HG03521 (cell line): ENCODE data around the gene ZNF324.

Source experiments
- ATAC-seq: cut with Tn5 transposase; IDR thresholded peaks from one replicate; pipeline ENCODE4 v1.9.1; 2021; ENCODE audit warnings: mild to moderate bottlenecking, moderate library complexity; ENCODE audit not compliant: unreplicated experiment

The ZNF324 gene

GRCh38 chr19:58520257-58520599 is 53.3 kb downstream of the ZNF324 start:
- ATAC-seq: no peak

- no peak for ATAC-seq
These were observed 54.8 kb downstream of the ZNF324 start for GRCh38 chr19:58521651-58522050.

- ATAC-seq: no peak
These were observed 55.8 kb downstream of the ZNF324 start for GRCh38 chr19:58522709-58523108.
